HepG2 (cell line): Measurements from ENCODE around the gene DEFB123.

ENCODE experiments used
- AKAP8 ChIP-seq: sonication (generic); formaldehyde crosslinking; IDR thresholded peaks from 2 replicates; pipeline ENCODE4 v1.5.1; 2020; ENCODE audit warnings: mild to moderate bottlenecking, missing genetic modification reagents
- ARNT ChIP-seq: fragments of 450-650 bp; IDR thresholded peaks from 2 replicates; pipeline ENCODE4 v1.6.1; 2017
- ATF7 ChIP-seq, 2 experiments: fragments of 450-650 bp in 1 of 2; sonication (generic) in 1 of 2; formaldehyde crosslinking in 1 of 2; IDR thresholded peaks; 2 replicates each; pipeline versions ENCODE4 v1.4.0 to v1.6.1; 2016 to 2020; ENCODE audit warnings: antibody characterized with exemption in 1 of 2, mild to moderate bottlenecking in 1 of 2, missing genetic modification reagents in 1 of 2
- CBX5 ChIP-seq: sonication (generic); formaldehyde crosslinking; IDR thresholded peaks from 2 replicates; pipeline ENCODE4 v1.4.0; 2020; ENCODE audit warnings: missing genetic modification reagents, borderline replicate concordance
- KAT2B ChIP-seq: fragments of 150-350 bp; IDR thresholded peaks from 2 replicates; pipeline ENCODE4 v1.6.1; 2014; ENCODE audit warnings: low read depth, low read length, borderline replicate concordance
- MAZ ChIP-seq, 2 experiments: sonication (generic) in 1 of 2; formaldehyde crosslinking in 1 of 2; IDR thresholded peaks; 2 replicates each; pipeline versions ENCODE4 v1.5.0 to v1.6.1; 2012 to 2020; ENCODE audit warnings: low read depth in 2 of 2, mild to moderate bottlenecking in 2 of 2, borderline replicate concordance in 1 of 2, improper control_type of control experiment in 1 of 2, low read length in 1 of 2, missing genetic modification reagents in 1 of 2, moderate library complexity in 1 of 2
- POLR2A ChIP-seq, 2 experiments: IDR thresholded peaks; 2 replicates each; pipeline ENCODE4 v1.6.1; 2011; ENCODE audit warnings: low read depth in 2 of 2, low read length in 2 of 2, mild to moderate bottlenecking in 1 of 2, moderate library complexity in 1 of 2; ENCODE audit not compliant: insufficient read depth in 1 of 2
- REXO4 ChIP-seq: sonication (generic); formaldehyde crosslinking; IDR thresholded peaks from 2 replicates; pipeline ENCODE4 v1.8.0; 2022; ENCODE audit warnings: missing genetic modification reagents, mild to moderate bottlenecking, borderline replicate concordance
- SNRNP70 ChIP-seq: fragments of 200-400 bp; formaldehyde crosslinking; IDR thresholded peaks from 2 replicates; pipeline ENCODE4 v1.6.1; 2017; ENCODE audit warnings: mild to moderate bottlenecking, low read depth, low read length, moderate library complexity
- XBP1 ChIP-seq: sonication (generic); formaldehyde crosslinking; IDR thresholded peaks from 2 replicates; pipeline ENCODE4 v1.5.0; 2020; ENCODE audit warnings: missing genetic modification reagents
- ZFP36 ChIP-seq: fragments of 150-350 bp; IDR thresholded peaks from 2 replicates; pipeline ENCODE4 v1.6.1; 2018; ENCODE audit warnings: borderline replicate concordance, low read length, low read depth; ENCODE audit not compliant: partially characterized antibody
- TF ChIP-seq, protein P1 (sequence below): sonication (generic); formaldehyde crosslinking; IDR thresholded peaks from 2 replicates; pipeline ENCODE4 v1.5.0; 2020; ENCODE audit warnings: mild to moderate bottlenecking, missing genetic modification reagents, moderate library complexity
- TF ChIP-seq, protein P2 (sequence below): IDR thresholded peaks from 2 replicates; pipeline ENCODE4 v1.6.1; 2012; ENCODE audit warnings: inconsistent platforms
- TF ChIP-seq, protein P3 (sequence below): sonication (generic); formaldehyde crosslinking; IDR thresholded peaks from 2 replicates; pipeline ENCODE4 v1.9.0; 2022; ENCODE audit warnings: missing genetic modification reagents, mild to moderate bottlenecking, borderline replicate concordance

DNA sequence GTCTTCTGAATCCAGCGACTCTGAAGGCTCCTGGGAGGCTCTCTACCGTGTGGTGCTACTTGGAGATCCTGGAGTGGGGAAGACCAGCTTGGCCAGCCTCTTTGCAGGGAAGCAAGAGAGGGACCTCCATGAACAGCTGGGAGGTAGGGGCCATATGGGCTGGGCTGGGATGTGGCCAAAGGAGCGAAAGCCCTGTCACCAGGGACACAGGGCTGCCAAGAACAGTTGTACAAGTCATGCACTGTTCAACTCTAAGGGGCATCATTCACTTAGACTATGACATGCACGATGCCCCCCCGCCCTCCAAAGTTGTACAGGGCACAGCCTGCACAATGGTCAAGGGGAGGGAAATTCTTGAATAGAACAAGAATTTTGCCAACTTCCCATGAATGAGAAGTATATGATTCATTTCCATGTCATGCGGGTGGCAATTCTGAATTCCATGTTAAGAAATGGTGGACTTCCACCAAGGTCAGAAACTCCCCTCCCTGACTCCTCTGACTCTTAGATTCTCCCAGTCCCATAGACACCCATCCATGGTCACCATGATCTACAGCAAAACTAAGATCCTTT, 36.3 kb downstream of the DEFB123 start:
- TF ChIP-seq POLR2A (IDR thresholded peaks at IDR 0.05; ENCODE audit: insufficient read depth in 1 of 2, low read depth in 2 of 2, low read length in 2 of 2), result no peak
- TF ChIP-seq, protein P1, sequence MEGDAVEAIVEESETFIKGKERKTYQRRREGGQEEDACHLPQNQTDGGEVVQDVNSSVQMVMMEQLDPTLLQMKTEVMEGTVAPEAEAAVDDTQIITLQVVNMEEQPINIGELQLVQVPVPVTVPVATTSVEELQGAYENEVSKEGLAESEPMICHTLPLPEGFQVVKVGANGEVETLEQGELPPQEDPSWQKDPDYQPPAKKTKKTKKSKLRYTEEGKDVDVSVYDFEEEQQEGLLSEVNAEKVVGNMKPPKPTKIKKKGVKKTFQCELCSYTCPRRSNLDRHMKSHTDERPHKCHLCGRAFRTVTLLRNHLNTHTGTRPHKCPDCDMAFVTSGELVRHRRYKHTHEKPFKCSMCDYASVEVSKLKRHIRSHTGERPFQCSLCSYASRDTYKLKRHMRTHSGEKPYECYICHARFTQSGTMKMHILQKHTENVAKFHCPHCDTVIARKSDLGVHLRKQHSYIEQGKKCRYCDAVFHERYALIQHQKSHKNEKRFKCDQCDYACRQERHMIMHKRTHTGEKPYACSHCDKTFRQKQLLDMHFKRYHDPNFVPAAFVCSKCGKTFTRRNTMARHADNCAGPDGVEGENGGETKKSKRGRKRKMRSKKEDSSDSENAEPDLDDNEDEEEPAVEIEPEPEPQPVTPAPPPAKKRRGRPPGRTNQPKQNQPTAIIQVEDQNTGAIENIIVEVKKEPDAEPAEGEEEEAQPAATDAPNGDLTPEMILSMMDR (CRISPR knock-in tag), result no peak
- no peak for TF ChIP-seq XBP1 (CRISPR knock-in tag)
- no peak for TF ChIP-seq AKAP8
- TF ChIP-seq CBX5, result no peak
- TF ChIP-seq, protein P2, sequence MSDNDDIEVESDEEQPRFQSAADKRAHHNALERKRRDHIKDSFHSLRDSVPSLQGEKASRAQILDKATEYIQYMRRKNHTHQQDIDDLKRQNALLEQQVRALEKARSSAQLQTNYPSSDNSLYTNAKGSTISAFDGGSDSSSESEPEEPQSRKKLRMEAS, result no peak
- TF ChIP-seq, protein P3, sequence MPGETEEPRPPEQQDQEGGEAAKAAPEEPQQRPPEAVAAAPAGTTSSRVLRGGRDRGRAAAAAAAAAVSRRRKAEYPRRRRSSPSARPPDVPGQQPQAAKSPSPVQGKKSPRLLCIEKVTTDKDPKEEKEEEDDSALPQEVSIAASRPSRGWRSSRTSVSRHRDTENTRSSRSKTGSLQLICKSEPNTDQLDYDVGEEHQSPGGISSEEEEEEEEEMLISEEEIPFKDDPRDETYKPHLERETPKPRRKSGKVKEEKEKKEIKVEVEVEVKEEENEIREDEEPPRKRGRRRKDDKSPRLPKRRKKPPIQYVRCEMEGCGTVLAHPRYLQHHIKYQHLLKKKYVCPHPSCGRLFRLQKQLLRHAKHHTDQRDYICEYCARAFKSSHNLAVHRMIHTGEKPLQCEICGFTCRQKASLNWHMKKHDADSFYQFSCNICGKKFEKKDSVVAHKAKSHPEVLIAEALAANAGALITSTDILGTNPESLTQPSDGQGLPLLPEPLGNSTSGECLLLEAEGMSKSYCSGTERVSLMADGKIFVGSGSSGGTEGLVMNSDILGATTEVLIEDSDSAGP, result no peak
- no peak for TF ChIP-seq REXO4 (CRISPR knock-in tag)
- no peak for TF ChIP-seq SNRNP70
- no peak for TF ChIP-seq KAT2B
- no peak for TF ChIP-seq ARNT
- TF ChIP-seq ATF7 (IDR thresholded peaks at IDR 0.05), result no peak
- TF ChIP-seq ATF7 (CRISPR knock-in tag; IDR thresholded peaks at IDR 0.05), result no peak
- no peak for TF ChIP-seq ZFP36
- TF ChIP-seq MAZ (IDR thresholded peaks at IDR 0.05; ENCODE audit: borderline replicate concordance, low read depth, low read length), result no peak
- no peak for TF ChIP-seq MAZ (CRISPR knock-in tag; IDR thresholded peaks at IDR 0.05; ENCODE audit: low read depth)
